ENCODE data around the gene HLA-DOB.

HLA-DOB gene

DNA sequence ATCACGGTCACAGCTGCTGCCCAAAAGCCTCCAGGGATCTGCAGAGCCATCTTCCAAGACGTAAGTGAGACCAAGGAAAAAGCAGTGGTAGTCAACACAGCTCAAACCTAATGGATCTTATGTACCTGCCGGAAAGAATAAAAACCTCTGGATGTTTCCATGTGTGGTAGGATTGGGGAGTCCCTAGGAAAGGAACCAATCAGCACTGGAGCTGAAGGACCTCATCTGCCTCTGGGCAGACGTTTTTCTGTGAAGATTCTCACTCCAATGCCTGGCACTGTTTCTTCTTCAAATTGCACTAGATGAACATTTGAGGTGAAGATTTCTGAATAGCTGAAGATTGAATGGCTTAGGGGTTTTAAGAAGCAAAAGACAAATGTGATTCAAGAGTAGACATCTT is 53.4 kb downstream of the HLA-DOB start, which contains the start of gene HLA-DQB2:
HLA-DQB2 (minus strand) TSS at position 112 of the 400 bp plus-strand sequence; CDS start at position 50, 62 bp downstream.
- H3K79me2 ChIP-seq (ENCODE audit: insufficient read depth, low read length), result no peaks in the 10 kb centered on the region
- no peaks in the 10 kb centered on the region for H4K20me1 ChIP-seq (ENCODE audit: insufficient read depth, low read length)
- no peak within 1 kb of the TSS for H3K4me3 ChIP-seq (ENCODE audit: low read depth in 1 of 2, low read length in 2 of 2)
- no peak within 1 kb of the TSS for H3K9ac ChIP-seq (ENCODE audit: low read depth, low read length)
- no peaks in the 10 kb centered on the region for H3K36me3 ChIP-seq (ENCODE audit: insufficient read depth, low read length)
- H3K4me2 ChIP-seq (ENCODE audit: insufficient read depth, low read length), result no peak within 1 kb of the TSS
- DNase-seq, result no peak
- H3K4me1 ChIP-seq (ENCODE audit: insufficient read depth, low read length), result no peaks in the 10 kb centered on the region
- no peak for TF ChIP-seq EZH2 (IDR thresholded peaks at IDR 0.05; ENCODE audit: borderline replicate concordance, low read depth, low read length, severe bottlenecking)
- no peak for TF ChIP-seq CTCF (IDR thresholded peaks at IDR 0.05; ENCODE audit: borderline replicate concordance, extremely low read depth, low read length, poor library complexity, severe bottlenecking)
- ATAC-seq (ENCODE audit: insufficient read depth, low read depth), result no peak
- H3K27ac ChIP-seq (ENCODE audit: low read length), result no peak within 1 kb of the TSS
- no peaks in the 10 kb centered on the region for H3K9me3 ChIP-seq (ENCODE audit: insufficient read depth, low read length, severe bottlenecking)
- no peak within 1 kb of the TSS for H2AFZ ChIP-seq (ENCODE audit: low read depth, low read length)
- H3K27me3 ChIP-seq (ENCODE audit: insufficient read depth, low read length, poor library complexity), result peaks cover 17% of the 10 kb centered on the region
